HG03139 (cell line): Measurements from ENCODE around the gene GPD1L.
"Not testable (repeated sequence)": the region's sequence is repeated elsewhere in the genome, so short reads cannot be mapped to it uniquely, and the experiment has no call there.

Source experiments
- ATAC-seq: cut with Tn5 transposase; IDR thresholded peaks from one replicate; pipeline ENCODE4 v1.9.1; 2021; ENCODE audit not compliant: unreplicated experiment

Gene GPD1L

DNA sequence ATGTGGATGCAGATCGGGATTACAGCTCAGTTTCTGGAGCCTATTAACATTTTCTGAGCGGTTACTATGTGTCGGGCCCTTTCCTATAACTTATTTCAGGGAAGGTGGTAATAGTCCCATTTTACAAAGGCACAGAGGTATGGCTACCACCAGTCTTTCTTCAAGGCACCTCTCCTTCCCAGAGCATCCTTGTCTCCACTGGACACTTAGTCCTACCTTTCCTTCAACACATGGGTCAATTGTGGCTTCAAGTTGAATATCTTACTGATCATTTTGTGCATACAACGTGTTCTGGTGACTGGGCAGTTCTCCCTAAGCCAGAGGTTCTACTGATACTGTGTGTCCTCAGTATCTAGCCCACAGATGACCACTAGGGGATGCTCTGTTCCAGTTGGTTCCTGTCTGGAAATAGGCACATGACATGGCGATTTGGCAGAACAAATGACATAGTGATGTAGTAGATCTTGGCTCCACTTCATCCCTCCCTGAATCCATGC is 71.3 kb downstream of the GPD1L start:
- ATAC-seq: no peak

DNA sequence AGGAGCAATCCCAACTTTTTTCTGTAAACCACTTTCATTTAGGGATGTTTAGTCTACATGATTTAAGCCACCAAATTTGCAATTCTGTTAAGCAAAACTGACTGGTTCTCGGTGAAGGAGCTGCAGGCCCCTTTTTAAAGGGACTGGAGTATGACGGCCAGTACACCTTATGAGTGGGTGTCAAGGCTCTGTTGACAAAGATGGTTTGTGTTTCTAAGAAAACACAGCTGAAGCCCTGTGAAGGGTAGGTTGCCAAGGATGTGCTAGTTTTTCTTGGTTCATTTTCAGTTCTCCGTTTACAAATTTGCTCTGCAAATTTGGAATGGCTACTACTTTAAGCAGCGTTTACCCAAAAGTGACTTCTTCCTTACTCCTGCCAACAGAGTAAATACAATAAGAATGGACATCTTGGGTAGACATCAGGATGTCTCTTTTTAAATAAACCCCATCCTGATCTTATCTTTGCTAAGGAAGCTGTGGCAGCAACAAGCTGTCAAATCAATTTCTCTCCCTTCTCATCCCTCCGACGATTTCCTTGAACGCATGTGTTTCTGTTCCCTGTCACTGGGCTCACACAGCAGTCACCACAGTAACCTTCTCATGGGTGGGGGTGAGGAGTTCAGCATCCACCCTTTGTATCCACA is 73.8 kb downstream of the GPD1L start:
- no peak for ATAC-seq

DNA sequence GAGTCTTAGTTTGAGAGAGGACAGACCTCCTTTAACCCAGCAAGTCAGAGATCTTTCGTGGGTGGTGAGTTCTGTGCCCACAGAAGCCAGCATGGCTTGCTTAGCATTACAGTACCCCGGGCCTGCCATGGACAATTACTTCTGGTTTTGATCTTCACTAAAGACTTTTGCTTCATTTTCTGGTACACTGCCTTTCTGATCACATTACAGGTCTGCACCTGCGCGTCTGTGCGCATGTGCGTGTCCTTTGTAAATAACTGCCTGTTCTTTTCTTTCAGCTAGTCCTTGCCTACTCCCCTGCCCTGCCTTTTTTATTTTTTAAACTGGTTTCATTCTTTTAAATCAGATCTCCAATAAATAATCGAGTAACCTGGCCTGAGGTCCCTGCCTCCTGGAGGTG is 74.9 kb downstream of the GPD1L start:
- no peak for ATAC-seq

DNA sequence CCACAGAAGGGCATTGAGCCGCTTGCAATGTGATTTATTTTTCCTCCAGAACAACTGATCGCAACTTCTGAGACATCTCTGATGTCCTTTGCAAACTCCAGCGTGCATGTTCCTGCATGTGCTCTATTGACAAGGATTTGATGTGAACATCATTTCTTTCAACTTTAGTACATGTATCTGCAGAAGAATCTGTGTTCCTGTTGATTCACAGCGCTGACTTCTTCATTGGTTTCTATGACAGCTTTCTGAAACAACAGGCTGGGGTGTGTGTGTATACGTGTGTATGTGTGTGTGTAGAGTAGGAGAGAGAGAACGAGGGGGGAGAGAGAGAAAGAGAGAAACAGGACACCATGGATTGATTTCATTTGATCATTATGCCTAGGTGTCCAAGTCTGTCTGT is 75.4 kb downstream of the GPD1L start:
- no peak for ATAC-seq

DNA sequence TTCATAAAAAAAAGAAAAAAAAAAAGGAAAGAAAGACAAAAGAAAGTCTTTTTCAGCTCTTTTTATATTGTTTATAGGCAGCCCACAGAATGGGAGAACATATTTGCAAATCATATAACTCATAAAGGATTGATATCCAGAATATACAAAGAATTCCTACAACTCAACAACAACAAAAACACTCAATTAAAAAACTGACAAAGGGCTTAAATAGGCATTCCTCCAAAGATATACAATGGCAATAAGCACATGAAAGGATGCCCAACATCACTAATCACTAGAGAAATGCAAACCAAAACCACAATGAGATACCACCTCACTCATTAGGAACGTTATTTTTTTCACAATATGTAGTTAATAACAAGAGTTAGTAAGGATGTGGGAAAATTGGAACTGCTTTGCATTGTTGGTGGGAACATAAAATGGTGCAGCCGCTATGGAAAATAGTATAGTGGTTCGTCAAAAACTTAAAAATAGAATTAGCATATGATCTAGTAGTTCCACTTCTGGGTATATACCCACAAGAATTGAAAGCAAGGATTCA is 77.8 kb downstream of the GPD1L start:
- ATAC-seq: no peak

DNA sequence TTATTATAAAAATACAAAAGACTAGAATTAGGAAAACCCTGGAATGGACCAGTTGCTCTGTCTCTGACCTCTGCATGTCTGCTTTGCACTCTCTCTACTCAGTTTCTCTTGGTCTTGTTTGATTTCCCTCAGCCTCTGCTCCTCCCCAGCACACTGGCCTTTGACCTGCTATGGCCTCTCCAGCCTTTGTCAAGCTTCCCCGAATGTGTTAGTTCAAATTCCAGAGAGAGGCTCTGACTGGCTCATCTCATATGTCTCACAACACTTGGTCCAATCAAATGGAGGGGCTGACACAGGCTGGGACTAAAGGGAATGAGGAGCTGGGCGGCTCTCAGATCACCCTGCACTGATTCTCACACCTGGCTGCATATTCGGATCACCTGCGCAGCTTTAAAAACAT is 79.7 kb downstream of the GPD1L start:
- ATAC-seq: no peak

DNA sequence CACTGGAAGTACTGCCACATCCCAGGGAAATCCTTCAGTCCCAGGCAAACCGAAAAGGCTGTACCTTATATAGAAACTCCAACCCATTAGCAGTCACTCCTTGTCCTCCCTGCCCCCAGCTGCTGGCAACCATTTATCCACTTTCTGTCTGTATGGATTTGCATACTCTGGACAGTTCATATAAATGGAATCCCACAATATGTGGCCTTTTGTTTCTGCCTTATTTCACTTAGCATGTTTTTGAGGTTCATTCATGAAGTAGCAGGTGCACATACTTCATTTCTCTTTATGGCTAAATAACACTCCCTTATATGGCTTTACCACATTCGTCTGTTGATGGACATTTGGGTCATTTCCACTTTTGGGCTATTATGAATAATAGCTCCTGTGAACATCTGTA is 80.5 kb downstream of the GPD1L start:
- ATAC-seq: no peak

DNA sequence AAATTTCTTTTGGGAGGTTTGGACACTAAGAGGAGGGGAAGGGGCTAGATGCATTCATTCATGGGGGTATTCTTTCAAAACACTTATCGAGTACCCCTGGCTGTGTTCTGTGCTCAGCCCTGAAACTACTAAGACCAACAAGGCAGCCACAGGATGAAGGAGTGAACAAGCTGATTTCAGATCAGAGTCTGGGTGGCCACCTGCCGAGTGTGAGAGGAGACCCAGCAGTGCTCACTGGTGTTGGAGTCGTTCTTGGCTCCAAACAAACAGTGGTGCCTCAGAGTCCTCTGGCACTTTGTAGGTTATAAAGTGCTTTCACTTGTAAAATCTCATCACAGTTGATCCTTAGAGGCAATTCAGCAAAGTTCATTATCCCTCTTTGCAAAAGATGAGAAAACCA is 83.3 kb downstream of the GPD1L start:
- ATAC-seq: no peak

DNA sequence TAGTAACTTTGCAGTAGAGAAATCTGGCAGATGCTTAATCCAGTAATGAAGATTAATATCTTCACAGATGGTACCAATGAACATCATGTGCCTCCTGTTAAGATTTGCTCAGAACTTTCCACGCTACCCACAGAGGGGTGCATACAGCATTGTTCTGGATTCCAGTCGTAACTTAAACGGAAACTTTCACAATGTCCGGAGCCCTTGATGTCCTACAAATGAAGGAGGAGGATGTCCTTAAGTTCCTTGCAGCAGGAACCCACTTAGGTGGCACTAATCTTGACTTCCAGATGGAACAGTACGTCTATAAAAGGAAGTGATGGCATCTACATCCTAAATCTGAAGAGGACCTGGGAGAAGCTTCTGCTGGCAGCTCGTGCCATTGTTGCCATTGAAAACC is 84.1 kb downstream of the GPD1L start:
- ATAC-seq: not testable (repeated sequence)

DNA sequence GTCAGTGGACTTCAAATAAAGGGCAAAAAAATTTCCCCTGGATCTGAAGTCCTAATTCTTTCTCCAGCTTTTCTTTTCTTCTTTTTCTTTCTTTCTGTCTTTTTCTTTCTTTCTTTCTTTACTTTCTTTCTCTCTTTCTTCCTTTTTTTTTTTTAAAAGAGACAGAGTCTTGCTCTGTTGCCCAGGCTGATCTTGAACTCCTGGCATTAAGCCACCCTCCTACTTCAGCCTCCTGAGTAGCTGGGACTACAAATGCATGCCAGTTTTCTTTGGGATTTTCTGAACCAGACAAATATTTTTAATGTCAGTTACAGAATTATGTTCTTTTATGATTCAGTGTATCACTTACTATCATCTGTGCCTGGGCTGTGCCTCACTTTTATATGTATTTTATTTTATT is 86.7 kb downstream of the GPD1L start:
- ATAC-seq: no peak

DNA sequence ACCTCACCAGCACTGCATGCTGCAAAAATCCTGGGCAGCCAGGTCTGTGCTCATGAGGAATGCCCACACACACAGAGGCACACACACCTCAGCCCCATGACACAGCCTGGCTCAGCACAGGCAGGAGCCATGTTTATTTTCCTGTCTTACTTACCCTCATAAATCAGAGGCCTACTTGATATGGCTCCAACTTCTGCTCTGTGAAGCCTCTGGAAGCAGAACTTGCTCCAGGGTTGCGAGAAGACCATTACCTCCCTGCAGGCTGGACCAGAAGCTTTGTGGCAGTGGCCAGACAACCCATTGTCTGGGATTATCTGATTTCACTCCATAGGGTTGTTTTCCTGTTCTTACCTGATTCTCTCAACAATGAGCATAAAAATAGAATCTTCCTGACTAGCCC is 88.2 kb downstream of the GPD1L start:
- ATAC-seq: no peak

DNA sequence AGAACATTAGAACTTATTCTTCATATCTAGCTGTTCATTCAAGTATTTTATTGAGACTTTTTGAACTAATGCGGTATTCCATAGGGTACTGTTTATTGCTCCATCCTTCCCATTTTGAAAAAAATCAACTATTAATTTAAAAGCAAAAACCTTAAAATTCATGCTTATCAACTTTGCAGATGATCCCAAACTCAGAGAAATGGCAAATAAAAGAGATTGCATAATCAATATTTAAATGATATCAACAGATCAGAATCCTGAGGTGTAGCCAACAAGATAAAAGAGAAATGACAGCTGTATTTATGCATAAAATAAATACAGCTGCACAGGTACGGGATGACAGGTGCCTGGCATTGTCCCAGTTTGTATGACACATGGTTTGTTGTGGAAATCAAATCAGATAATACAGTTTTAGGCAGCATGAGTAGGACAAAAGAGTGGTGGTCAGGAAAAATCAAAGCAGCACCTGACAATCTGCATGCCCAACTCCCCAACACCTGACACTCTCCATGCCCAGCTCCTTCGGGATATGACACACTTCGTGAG is 89.6 kb downstream of the GPD1L start:
- no peak for ATAC-seq

DNA sequence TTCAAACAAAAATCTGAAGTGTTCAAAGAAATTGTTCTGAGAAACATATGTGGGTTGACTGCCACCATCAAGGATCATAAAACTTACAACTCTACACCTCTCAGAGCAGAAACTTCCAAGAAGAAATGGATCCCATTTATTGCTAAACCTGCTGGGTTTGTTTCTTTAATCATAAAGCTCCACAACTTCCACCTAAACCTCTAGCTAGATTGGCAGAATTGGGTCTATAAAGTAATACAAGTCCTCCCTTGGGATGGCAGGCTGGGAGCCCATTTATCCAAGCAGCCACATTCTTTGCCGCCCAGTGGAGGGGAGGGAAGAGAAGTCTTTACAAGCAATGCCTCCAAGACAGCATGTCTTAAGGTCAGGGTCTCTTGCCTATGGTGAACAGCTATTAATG is 91.6 kb downstream of the GPD1L start:
- ATAC-seq: no peak

DNA sequence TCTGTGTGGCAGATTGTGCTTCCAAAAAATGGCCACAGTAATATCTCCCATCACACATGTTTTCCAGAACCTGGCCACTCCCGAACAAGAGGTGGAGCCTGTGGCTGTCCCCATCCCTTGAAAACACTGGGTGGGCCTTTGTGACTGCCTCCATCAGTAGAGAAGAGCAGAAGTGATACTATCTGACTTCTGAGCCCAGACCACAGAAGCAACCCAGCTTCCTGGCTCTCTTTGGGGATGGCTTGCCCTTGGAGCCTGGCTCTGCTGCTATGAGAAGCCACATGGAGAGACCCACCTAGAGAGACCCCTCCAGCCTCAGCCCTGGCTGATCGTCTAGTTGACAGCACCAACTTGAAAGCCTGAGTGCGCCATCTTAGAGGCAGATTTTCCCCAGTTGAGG is 92.3 kb downstream of the GPD1L start:
- ATAC-seq: no peak

DNA sequence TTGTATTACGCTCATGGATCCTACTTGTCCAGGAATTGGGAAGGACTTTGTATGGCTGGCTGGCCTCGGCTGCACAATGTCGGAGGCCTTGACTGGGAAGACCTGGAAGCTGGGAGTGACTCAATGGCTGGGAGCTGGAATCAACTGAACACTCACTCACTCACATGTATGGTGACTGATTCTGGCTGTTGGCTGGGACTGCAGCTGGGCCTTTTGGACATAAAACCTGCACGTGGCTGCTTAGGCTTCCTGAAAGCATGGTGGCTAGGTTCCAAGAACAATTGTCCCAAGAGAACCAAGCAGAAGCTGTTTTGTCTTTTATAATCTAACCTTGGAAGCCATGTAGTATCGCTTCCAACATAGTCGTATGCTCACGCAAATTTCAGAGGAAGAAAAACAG is 94.1 kb downstream of the GPD1L start:
- ATAC-seq: no peak

DNA sequence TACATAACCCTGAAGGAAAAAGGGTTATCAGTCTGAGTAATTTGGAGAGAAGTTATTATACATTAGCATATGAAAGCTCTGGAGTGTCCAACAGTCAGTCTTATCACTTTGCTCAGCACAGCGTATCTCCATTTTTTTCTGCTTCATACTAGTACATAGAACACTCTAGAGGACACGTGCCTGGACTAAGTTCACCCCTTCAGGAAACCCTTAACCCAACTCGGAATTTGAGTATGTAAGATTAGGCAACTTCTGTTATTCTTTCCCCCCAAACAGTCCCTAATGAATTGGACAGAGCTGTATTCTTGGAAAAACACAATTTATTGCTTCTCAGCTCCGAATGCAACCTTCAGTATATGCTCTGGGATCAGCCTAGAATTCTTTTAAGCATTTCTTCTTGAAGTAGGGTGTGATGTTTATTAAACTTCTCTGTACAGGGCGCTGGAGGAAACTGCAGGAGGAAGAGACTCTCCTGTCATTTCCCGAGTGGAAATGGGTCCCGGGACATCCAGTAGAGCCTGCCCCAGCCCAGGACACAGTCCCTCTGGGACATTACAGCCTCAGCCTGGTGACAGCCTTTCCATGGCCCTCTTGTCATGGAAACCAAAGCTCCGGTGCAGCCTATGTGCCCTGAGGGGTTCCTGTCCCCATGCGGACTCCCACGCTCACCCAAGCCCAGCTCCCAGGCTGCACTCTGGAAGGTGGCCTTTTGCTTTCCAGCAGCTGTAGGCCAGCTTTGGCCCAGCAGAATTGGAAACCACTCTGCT is 94.8 kb downstream of the GPD1L start:
- ATAC-seq: no peak

DNA sequence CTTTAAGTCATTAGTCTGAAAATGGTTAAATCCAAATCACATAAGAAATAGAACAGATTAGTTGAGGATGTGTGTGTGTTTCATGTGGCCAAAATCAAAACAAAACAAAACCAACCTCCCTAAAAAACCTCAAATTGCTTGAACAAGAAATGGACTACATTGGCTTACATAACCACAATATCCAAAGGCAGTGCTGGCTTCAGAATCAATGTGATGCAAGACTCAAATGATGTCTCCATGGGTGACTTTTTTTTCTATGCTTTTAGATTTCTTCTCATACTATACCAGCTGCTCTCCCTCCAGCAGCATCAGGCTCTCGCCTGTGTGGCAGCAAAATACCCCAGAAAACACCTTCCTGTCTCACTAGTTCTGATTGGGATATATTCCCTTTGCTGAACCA is 96.1 kb downstream of the GPD1L start:
- ATAC-seq: no peak

DNA sequence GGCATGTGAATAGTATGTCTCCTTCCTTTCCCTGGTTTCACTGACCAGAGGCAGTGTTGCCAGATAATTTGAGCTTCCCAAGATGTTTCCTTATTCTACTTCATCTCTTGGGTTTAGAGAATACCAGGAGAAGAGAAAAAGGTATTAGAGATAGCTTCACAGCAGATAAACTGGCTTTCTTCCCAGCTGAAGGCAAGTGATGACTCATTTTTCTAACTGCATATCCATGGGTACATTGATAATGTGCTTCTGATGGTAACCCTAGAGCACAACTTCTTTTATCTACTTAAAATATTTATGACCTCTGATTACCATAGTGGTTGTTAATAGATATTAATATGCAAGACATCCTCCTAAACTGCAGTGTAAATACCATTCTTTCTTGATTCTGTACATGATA is 97.4 kb downstream of the GPD1L start:
- ATAC-seq: no peak

DNA sequence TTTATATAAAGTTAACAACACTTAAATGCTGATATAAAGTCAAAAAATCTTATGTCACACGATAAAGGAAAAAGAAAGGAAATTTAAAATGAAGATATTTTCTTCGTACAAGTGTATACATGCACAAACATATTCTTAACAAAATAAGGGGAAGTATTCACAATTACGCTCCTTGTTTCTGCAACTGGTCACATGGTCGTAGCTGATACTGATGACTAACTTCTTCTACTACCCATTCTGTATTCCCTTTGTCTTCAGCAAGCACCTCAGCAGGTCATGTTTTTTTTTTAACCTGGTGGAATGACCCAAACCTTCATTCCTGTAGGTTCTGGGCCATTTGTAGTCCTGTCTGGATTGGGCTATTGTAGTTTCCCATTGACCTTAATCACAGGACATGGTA is 102.0 kb downstream of the GPD1L start:
- no peak for ATAC-seq

DNA sequence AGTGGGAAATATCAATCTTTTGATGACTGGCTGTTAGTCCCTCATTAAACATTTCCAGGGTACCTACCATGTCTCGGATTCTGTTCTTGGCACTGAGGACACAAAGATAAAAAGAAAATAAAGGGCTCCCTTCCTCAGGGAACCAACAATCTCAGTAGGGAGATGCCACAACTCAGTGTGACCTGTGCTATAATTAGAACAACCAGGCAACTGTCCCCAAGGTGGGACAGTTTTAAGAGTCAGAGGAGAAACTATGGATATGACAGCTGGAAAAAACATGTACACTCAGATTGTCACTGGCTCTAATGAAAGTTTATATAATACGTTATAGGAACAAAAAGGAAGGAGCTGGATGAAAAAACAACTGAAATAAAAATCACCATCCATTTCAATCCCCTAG is 108.8 kb downstream of the GPD1L start:
- no peak for ATAC-seq

DNA sequence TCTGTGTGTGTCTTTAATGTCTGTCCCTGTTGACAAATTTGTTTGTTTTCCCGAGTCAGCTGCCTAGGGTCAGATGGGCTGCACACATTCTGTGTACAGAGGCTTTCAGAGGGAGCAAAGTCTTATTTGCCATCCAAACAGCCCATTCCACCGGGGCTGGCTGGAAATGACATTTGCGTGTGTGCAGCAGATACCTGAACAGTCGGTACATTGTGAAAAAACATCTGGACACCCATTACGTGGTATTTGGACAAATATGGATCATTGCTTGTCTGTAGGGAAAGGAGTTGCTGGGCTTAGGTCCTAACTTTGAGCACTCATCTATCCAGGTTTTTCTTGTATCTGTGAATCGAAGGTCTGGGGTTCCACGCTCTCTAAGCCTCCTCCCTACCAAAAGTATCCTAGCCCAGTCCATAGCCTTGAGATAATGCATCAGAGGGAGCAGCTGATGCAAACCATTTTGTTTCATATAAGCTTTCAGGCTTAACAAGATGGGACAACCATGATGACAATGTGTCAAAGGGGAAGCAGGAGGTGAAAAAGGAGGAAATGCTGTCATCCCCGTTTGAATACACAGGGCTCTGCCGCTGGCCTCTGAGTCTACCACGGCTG is 109.9 kb downstream of the GPD1L start:
- no peak for ATAC-seq

DNA sequence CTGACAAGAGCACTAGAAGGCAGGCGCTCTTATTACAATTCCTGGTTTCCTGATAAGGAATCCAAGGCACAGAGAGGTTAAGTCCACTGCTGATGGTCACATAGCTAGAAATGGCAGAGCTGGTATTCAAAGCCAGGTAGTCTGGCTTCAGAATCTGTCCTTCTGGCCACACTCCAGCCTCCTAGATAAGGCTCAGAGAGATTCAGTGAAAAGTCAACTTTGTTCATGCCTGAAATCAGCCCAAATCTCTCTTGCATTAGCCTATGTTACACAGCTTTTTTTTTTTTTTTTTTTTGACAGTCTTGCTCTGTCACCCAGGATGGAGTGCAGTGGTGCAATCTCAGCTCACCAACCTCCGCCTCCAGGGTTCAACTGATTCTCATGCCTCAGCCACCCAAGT is 110.9 kb downstream of the GPD1L start:
- ATAC-seq: no peak
